ENCODE data around the gene DCANP1. TPM values are rescaled to one million over a fixed set of nuclear protein-coding genes. Genes with fewer than 3 reads are reported as not detected.

The DCANP1 gene
- total and polyA plus RNA-seq, 9 donors, result 0.08 TPM; not detected in 8

- H3K27ac ChIP-seq, result no peak overlapping the region
- no peak for DNase-seq
- 88 to 91% (median 90%) methylated on average over 14 of the region's 14 CpGs for WGBS, 3 donors
- H3K27me3 ChIP-seq, result no peaks in the 10 kb centered on the region
- H3K9me3 ChIP-seq, result no peaks in the 10 kb centered on the region
- intact Hi-C loops (cut with DNase I), result no loop called here
- no peaks in the 10 kb centered on the region for H3K36me3 ChIP-seq
- H3K4me1 ChIP-seq (ENCODE audit: insufficient read depth), result no peaks in the 10 kb centered on the region
- H3K4me3 ChIP-seq, result no peak overlapping the region
- TF ChIP-seq CTCF (IDR thresholded peaks at IDR 0.05) (no peak), EP300 (IDR thresholded peaks at IDR 0.05) (no peak), POLR2A (IDR thresholded peaks at IDR 0.05) (no peak)
Observed at GRCh38 chr5:135445306-135445985, 1.7 kb downstream of the DCANP1 start.

- WGBS, 3 donors, result 88 to 96% (median 92%) methylated on average over 6 of the region's 6 CpGs
- no peaks in the 10 kb centered on the region for H3K9me3 ChIP-seq
- no peak overlapping the region for H3K27ac ChIP-seq
- H3K4me3 ChIP-seq, result no peak overlapping the region
- H3K27me3 ChIP-seq, result no peaks in the 10 kb centered on the region
- TF ChIP-seq EP300 (IDR thresholded peaks at IDR 0.05), result no peak
- no peak for TF ChIP-seq POLR2A (IDR thresholded peaks at IDR 0.05)
- no peak for TF ChIP-seq CTCF (IDR thresholded peaks at IDR 0.05)
- no peaks in the 10 kb centered on the region for H3K4me1 ChIP-seq (ENCODE audit: insufficient read depth)
- intact Hi-C loops (cut with DNase I), result no loop called here
- H3K36me3 ChIP-seq, result no peaks in the 10 kb centered on the region
- no peak for DNase-seq
Observed at GRCh38 chr5:135444881-135445280, 2.3 kb downstream of the DCANP1 start.

- no peaks in the 10 kb centered on the region for H3K36me3 ChIP-seq
- H3K9me3 ChIP-seq, result no peaks in the 10 kb centered on the region
- no peak overlapping the region for H3K4me3 ChIP-seq
- no peaks in the 10 kb centered on the region for H3K4me1 ChIP-seq (ENCODE audit: insufficient read depth)
- TF ChIP-seq EP300 (IDR thresholded peaks at IDR 0.05), result no peak
- TF ChIP-seq CTCF (IDR thresholded peaks at IDR 0.05), result no peak
- TF ChIP-seq POLR2A (IDR thresholded peaks at IDR 0.05), result no peak
- no peak for DNase-seq
- no peaks in the 10 kb centered on the region for H3K27me3 ChIP-seq
- no peak overlapping the region for H3K27ac ChIP-seq
- intact Hi-C loops (cut with DNase I), result no loop called here
- WGBS, 3 donors, result 50 to 73% (median 66%) methylated on average over 13 of the region's 13 CpGs
Observed at GRCh38 chr5:135444360-135444759, 2.8 kb downstream of the DCANP1 start.

GRCh38 chr5:135443161-135443960, 3.8 kb downstream of the DCANP1 start:
- Histone ChIP-seq H3K9me3 (no peaks in the 10 kb centered on the region), H3K27me3 (no peaks in the 10 kb centered on the region), H3K36me3 (no peaks in the 10 kb centered on the region), H3K4me1 (ENCODE audit: insufficient read depth) (no peaks in the 10 kb centered on the region), H3K27ac (no peak overlapping the region), H3K4me3 (no peak overlapping the region)
- DNase-seq, result no peak
- 18 to 26% (median 23%) methylated on average over 6 of the region's 6 CpGs for WGBS, 3 donors
- intact Hi-C loops (cut with DNase I), result no loop called here
- no peak for TF ChIP-seq POLR2A (IDR thresholded peaks at IDR 0.05)
- no peak for TF ChIP-seq EP300 (IDR thresholded peaks at IDR 0.05)
- TF ChIP-seq CTCF (IDR thresholded peaks at IDR 0.05), result no peak

All from ovary (tissue), 9 donors.